SIG-M5 treated with dmso at 0.1 percent for 504 hours (cell line): ENCODE data around the gene ZMYND11.
"Not testable (repeated sequence)": the region's sequence is repeated elsewhere in the genome, so short reads cannot be mapped to it uniquely, and the experiment has no call there.

ENCODE experiments used
- DNase-seq: peaks from one replicate; lab custom pipeline; 2025; ENCODE audit not compliant: unreplicated experiment; lab: John Stamatoyannopoulos, UW

ZMYND11 gene

DNA sequence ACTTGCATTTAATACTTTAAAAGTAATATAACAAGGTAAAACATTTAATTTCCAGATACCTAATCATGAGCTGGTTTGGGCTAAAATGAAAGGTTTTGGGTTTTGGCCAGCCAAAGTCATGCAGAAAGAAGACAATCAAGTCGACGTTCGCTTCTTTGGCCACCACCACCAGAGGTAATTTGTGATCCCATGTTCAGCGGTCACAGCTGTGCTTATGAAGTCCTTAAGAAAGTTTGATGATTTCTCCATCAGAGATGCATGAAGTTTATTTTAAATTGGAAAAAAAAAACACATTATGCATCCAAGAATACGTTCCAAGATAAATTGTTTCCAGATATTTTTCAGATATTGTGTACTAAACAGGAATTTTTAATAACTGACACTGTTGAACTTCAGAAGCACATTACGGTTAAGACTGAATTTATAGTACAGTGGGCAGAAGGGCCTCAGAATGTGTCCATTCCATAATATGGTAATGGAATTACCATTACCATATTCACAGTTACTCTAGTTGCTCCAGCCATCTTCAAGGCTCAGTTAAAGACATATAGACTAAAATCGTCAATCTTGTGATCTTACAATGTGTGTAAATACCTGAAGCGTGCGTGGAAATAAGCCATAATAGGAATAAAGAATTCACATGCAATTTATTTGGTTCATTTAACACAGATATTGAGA is 106.8 kb downstream of the ZMYND11 start:
- no peak for DNase-seq

GRCh38 chr10:244227-244626 is 109.0 kb downstream of the ZMYND11 start:
- no peak for DNase-seq

DNA sequence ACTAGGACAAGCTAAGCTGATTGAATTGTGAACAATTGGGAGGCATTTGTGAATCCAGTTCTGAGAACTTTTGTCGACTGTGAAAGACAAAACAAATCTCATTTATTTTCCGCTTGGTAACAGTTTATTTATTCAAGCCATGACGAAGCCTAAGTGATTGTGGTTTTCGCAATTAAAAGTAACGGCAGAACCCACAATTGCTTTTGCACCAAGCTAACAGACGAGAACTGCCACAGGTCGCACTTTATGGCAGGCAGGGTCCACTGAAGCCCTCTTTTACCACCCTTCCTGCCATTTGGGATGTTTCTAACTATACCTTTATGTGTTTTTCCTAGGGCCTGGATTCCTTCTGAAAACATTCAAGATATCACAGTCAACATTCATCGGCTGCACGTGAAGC is 111.2 kb downstream of the ZMYND11 start:
- no peak for DNase-seq

GRCh38 chr10:247480-247879 is 112.2 kb downstream of the ZMYND11 start:
- no peak for DNase-seq

DNA sequence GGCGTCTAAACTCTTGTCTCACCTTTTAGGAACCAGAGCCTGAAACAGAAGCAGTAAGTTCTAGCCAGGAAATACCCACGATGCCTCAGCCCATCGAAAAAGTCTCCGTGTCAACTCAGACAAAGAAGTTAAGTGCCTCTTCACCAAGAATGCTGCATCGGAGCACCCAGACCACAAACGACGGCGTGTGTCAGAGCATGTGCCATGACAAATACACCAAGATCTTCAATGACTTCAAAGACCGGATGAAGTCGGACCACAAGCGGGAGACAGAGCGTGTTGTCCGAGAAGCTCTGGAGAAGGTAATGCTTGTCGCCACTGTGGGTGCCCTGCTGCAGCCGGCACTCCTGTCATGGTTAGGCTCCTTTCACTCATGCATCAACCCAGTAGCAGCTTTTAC is 113.1 kb downstream of the ZMYND11 start:
- no peak for DNase-seq

DNA sequence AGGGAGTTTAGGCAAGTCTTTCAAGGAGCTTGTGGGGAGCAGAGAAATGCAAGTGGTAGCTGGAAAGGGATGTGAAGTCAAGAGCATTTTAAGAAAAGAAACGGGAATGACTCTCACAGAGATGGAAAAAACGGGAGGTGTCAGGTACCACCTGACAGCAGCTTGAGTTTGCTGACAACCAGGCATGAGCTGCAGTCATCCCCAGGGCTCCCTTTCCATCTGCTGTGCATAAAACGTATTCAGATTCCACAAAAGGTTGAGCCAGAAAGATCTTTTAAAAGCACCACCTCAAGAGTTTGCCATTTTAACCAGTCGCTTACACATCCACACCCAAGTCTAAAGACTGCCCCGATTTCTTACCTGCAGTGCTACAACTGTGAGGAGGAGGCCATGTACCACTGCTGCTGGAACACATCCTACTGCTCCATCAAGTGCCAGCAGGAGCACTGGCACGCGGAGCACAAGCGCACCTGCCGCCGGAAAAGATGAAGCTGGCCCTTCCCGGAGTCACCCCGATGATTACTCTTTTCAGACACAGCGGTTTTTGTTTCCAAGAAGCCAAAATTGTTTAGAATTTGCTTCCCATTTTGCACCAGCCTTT is 116.8 kb downstream of the ZMYND11 start:
- DNase-seq = no peak

DNA sequence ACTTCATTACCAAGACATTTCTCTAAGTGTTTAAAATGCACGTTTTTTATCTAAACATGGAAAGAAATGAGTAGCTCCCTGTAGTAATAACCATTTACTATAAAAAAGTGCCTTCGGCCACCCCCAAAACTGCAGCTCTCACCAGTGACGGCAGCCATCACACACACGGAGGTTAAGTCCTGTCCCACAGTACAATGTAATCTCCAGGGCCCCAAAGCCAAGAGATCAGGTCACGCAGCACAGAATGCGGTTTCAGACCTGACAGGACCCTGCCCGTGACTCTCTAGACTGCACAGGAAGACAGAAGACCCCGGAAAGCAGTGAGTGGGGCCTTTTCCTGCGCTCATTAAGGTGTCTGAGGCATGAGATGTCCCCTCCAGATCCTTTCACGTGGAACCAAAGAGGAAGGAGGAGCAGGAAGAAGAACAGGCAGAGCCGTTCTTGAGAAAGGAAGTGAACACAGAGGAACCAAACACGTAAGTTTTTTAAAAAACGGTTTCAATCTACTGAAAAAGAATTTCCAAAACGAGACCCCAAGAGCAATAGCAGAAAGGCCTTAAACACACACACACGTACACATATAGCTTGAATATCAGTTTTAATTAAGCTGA is 125.7 kb downstream of the ZMYND11 start:
- DNase-seq = no peak

DNA sequence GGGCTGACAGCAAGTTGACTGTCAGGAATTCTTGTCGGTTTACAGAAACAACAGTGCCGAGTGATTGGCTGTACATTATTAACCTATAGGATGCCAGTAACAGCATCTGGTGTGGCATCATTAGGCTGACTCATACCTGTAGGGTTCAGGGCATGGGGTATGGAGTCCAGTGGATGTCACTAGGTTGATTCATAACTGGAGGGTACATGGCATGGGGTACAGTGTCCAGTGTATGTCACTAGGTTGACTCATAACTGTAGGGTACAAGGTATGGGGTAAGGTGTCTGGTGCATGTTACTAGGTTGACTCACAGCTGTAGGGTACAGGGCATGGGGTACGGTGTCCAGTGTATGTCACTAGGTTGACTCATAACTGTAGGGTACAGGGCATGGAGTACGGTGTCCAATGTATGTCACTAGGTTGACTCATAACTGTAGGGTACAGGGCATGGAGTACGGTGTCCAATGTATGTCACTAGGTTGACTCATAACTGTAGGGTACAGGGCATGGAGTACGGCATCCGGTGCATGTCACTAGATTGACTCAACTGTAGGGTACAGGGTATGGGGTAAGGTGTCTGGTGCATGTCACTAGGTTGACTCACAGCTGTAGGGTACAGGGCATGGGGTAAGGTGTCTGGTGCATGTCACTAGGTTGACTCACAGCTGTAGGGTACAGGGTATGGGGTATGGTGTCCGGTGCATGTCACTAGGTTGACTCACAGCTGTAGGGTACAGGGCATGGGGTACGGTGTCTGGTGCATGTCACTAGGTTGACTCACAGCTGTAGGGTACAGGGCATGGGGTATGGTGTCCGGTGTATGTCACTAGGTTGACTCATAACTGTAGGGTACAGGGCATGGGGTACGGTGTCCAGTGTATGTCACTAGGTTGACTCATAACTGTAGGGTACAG is 129.2 kb downstream of the ZMYND11 start:
- not testable (repeated sequence) for DNase-seq

GRCh38 chr10:265074-265440 is 129.8 kb downstream of the ZMYND11 start:
- not testable (repeated sequence) for DNase-seq

DNA sequence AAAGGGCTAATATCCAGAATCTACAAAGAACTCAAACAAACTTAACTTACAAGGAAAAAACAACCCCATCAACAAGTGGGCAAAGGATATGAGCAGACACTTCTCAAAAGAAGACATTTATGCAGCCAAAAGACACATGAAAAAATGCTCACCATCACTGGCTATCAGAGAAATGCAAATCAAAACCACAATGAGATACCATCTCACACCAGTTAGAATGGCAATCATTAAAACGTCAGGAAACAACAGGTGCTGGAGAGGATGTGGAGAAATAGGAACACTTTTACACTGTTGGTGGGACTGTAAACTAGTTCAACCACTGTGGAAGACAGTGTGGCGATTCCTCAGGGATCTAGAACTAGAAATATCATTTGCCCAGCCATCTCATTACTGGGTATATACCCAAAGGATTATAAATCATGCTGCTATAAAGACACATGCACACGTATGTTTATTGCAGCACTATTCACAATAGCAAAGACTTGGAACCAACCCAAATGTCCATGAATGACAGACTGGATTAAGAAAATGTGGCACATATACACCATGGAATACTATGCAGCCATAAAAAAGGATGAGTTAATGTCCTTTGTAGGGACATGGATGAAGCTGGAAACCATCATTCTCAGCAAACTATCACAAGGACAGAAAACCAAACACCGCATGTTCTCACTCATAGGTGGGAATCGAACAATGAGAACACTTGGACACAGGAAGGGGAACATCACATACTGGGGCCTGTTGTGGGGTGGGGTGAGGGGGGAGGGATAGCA is 130.7 kb downstream of the ZMYND11 start:
- DNase-seq = not testable (repeated sequence)

- no peak for DNase-seq
Observed at GRCh38 chr10:266974-267425, 131.7 kb downstream of the ZMYND11 start.

GRCh38 chr10:267705-268104 is 132.4 kb downstream of the ZMYND11 start:
- DNase-seq = no peak

DNA sequence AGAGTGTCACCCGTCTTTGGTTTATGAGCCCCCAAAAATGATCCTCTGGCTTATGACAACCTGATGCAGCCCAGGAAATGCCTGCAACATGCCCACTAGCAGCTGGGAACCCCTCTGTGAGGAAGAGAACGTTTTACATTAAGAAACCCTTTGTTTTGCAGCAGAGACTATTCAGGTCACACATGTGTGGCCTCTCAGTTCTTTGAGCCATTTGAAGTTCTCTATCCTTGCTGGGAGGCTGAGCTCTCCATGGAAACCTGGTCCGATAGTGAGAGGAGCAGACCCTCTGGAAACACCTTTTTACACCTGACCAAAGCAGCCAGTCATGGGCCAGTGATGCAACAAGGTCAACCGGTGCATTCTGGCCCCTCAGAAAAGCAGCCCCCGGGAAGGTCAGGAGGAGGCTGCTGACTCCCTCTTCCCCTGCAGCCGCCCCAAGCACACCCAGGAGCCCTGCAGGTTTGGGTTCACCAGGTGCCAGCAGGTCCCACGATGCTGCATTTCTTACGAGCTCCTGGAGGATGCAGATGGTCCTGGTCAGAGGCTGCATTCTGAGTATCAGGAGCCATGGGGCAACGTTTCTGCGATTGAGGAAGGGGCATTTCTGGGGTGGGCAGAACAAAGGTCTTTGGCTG is 134.3 kb downstream of the ZMYND11 start:
- DNase-seq = no peak

GRCh38 chr10:271201-271600 is 135.9 kb downstream of the ZMYND11 start:
- DNase-seq = no peak

DNA sequence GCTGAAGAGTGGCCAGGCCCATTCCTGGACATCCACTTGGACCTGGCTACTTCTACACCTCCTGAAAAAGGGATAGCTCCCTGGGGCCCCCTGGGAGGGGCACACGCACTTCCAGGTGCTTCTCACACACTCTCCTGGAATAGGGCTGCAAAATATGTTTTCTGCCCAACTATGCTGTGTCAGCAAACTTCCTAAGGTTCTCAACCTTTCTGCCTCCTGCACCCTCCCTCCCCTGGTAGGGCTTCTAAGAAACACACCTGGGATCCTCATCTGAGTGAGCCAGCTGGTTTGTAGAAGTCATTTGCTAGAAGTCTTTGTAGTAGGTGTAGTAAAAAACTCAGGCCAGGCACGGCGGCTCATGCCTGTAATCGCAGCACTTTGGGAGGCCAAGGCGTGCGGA is 136.5 kb downstream of the ZMYND11 start:
- DNase-seq = no peak

DNA sequence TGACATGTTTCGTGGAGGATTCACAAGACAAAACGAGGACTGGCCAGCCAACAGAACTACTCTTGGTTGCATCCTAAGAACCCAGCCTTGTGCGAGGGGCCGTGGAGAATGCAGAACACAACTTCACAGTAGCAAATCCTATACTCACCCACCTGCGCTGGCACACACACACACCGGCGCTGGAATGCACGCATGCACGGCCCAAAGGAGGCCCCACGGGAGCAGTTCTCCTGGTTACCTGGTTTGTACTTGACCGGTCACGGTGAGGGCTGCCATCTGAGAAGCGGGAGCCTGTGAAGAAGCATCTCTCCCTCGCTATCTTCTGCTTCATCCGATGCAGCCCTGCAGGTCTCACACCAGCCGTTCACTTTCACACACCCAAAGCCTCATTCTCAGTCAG is 137.8 kb downstream of the ZMYND11 start:
- no peak for DNase-seq

GRCh38 chr10:274866-275265 is 139.6 kb downstream of the ZMYND11 start:
- DNase-seq = no peak

DNA sequence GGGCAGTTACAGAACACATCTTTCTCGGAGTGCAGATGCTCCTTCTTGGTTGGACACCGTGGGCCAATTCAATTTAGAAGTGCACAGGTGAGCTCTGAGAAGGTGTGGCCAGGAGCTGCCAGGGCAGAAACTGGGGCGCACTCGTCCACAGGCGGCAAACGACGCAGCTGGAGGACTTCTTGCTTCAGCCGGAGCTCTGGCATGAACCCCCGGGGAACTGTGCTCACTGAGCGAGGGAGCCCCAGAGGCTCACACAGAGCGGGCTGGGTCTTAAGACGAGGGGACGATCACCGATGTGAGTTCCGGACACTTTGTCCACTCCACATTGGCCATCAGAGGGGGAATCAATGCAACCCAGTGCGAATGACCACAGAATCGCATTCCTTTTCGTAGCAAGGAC is 140.4 kb downstream of the ZMYND11 start:
- no peak for DNase-seq

- no peak for DNase-seq
Observed at GRCh38 chr10:277963-278362, 142.7 kb downstream of the ZMYND11 start.

DNA sequence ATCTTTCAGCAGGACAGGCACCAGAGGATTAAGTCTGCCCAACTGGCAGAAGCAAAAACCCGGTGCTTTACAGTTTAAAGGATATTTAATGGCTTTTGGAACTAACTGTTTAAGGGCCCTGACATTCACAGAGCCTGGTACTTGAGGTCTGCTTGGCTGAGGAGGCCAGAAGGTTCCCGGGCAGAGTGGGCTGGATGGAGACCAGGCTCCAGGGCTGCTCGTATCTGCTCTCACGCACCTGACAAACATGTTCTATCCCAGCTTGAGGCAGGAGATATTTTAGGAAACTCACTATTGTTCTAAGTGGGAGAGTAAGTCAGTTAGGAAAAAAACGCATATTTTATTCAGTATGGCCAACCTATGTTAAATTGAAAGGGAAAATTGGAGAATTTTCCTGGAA is 143.5 kb downstream of the ZMYND11 start:
- no peak for DNase-seq
